ENCODE measurements around the gene SF3B3. TPM values are rescaled to one million over a fixed set of nuclear protein-coding genes. Genes with fewer than 3 reads are reported as not detected.

Gene SF3B3
- total RNA-seq, 1 donor from 2014 or later: 176 TPM

DNA sequence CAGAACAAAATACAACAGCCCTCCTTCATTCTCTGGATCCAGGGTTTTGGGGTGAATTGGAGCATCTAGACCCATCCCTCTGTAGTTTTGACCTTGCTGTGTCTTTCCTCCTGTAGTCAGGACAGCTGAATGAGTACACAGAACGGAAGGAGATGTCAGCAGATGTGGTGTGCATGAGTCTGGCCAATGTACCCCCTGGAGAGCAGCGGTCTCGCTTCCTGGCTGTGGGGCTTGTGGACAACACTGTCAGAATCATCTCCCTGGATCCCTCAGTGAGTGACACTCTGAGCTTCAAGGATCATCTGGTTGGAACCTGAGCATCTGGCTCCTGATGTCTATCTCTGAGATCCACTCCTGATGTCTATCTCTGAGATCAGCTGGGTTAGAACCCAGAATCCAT, 32.4 kb downstream of the SF3B3 start:
- no peaks in the 10 kb centered on the region for H3K9me3 ChIP-seq
- DNase-seq (no peak), ATAC-seq (no peak)
- no peak overlapping the region for H3K4me3 ChIP-seq
- peaks cover 99% of the 10 kb centered on the region for H3K36me3 ChIP-seq
- no peaks in the 10 kb centered on the region for H3K27me3 ChIP-seq (ENCODE audit: low read depth)
- no peak overlapping the region for H3K27ac ChIP-seq
- no peaks in the 10 kb centered on the region for H3K4me1 ChIP-seq
- intact Hi-C loops (cut with DNase I): no loop called here
- TF ChIP-seq, protein P1, sequence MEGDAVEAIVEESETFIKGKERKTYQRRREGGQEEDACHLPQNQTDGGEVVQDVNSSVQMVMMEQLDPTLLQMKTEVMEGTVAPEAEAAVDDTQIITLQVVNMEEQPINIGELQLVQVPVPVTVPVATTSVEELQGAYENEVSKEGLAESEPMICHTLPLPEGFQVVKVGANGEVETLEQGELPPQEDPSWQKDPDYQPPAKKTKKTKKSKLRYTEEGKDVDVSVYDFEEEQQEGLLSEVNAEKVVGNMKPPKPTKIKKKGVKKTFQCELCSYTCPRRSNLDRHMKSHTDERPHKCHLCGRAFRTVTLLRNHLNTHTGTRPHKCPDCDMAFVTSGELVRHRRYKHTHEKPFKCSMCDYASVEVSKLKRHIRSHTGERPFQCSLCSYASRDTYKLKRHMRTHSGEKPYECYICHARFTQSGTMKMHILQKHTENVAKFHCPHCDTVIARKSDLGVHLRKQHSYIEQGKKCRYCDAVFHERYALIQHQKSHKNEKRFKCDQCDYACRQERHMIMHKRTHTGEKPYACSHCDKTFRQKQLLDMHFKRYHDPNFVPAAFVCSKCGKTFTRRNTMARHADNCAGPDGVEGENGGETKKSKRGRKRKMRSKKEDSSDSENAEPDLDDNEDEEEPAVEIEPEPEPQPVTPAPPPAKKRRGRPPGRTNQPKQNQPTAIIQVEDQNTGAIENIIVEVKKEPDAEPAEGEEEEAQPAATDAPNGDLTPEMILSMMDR (IDR thresholded peaks at IDR 0.05): no peak

DNA sequence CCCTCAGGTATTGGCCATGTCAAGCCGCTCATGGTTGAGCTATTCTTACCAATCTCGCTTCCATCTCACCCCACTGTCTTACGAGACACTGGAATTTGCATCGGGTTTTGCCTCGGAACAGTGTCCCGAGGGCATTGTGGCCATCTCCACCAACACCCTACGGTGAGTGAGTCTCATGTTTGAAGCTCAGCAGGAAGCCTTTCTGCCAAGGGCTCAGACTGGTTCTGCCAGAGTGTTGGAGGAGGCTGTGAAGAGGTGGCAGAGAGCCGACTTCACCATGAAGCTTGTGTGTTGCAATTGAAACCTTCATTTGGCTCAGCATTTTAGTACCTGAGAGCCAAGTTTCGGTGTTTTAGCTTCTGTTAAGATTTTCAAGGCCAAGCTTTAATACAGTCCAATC, 38.0 kb downstream of the SF3B3 start:
- no peaks in the 10 kb centered on the region for H3K27me3 ChIP-seq (ENCODE audit: low read depth)
- peaks cover 100% of the 10 kb centered on the region for H3K36me3 ChIP-seq
- DNase-seq (peak; percentile 69), ATAC-seq (peak; percentile 89)
- H3K4me1 ChIP-seq: no peaks in the 10 kb centered on the region
- TF ChIP-seq, protein P1 (IDR thresholded peaks at IDR 0.05): no peak
- H3K9me3 ChIP-seq: no peaks in the 10 kb centered on the region
- H3K27ac ChIP-seq: no peak overlapping the region
- intact Hi-C loops (cut with DNase I): no loop called here
- no peak overlapping the region for H3K4me3 ChIP-seq

DNA sequence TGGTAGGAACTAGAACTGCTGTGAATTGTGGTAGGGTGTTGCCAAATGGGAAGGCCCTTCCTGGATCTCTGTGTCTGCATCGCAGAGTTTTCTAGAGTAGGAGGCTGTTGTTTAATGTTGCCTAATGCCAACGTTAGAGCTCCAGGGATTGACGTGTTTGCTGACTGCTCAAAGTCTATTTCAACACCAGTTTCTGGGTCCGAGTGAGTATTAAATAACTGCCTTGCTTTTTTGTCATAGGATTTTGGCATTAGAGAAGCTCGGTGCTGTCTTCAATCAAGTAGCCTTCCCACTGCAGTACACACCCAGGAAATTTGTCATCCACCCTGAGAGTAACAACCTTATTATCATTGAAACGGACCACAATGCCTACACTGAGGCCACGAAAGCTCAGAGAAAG, 40.0 kb downstream of the SF3B3 start:
- no peaks in the 10 kb centered on the region for H3K9me3 ChIP-seq
- no peaks in the 10 kb centered on the region for H3K4me1 ChIP-seq
- H3K36me3 ChIP-seq: peaks cover 100% of the 10 kb centered on the region
- TF ChIP-seq, protein P1 (IDR thresholded peaks at IDR 0.05): no peak
- ATAC-seq: peak in 1 of 2 donors; percentile 40
- intact Hi-C loops (cut with DNase I): no loop called here
- H3K27me3 ChIP-seq (ENCODE audit: low read depth): no peaks in the 10 kb centered on the region
- H3K4me3 ChIP-seq: no peak overlapping the region
- no peak overlapping the region for H3K27ac ChIP-seq
- DNase-seq: no peak

DNA sequence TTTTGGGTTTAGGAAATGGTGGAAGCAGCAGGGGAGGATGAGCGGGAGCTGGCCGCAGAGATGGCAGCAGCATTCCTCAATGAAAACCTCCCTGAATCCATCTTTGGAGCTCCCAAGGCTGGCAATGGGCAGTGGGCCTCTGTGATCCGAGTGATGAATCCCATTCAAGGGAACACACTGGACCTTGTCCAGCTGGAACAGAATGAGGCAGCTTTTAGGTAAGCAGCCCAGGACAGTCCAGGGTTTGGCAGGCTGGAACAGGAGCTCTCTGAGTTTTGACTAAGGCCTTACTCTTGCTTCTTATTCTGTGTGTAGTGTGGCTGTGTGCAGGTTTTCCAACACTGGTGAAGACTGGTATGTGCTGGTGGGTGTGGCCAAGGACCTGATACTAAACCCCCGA, 41.4 kb downstream of the SF3B3 start:
- TF ChIP-seq, protein P1 (IDR thresholded peaks at IDR 0.05): no peak
- ATAC-seq (no peak), DNase-seq (no peak)
- Histone ChIP-seq H3K36me3 (peaks cover 100% of the 10 kb centered on the region), H3K9me3 (no peaks in the 10 kb centered on the region), H3K27ac (no peak overlapping the region), H3K27me3 (ENCODE audit: low read depth) (no peaks in the 10 kb centered on the region), H3K4me1 (no peaks in the 10 kb centered on the region), H3K4me3 (no peak overlapping the region)
- intact Hi-C loops (cut with DNase I): no loop called here

DNA sequence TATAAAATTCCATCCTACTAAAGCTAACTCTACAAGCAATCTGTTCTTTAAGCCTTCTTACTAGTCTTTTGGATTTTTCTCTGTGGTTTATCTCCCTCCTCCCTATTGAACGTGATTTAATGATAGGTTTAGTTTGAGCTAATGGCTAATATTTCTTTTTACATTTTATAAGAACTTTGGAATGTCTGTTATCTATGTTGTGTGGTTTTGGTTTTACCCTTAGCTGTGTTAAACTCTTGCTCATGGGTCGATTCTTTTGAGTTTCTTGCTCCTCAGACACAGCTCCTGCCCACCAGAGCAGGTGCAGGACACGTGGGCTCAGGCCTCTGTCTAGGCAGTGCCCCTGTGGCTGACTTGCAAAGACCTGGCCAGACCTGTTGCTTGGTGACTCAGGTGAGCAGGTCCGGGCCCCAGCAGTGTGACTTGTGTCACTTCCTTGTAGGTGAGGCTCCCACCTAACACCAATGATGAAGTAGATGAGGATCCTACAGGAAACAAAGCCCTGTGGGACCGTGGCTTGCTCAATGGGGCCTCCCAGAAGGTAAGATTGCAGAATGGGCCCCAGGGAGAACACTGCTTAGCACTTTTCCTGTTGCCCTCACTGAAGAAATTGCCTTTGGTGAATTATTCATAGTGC, 45.1 kb downstream of the SF3B3 start:
- H3K27ac ChIP-seq: no peak overlapping the region
- no peak overlapping the region for H3K4me3 ChIP-seq
- H3K4me1 ChIP-seq: peaks cover 31% of the 10 kb centered on the region
- intact Hi-C loops (cut with DNase I): no loop called here
- H3K36me3 ChIP-seq: peaks cover 96% of the 10 kb centered on the region
- H3K9me3 ChIP-seq: no peaks in the 10 kb centered on the region
- no peak for ATAC-seq
- TF ChIP-seq, protein P1 (IDR thresholded peaks at IDR 0.05): no peak
- no peaks in the 10 kb centered on the region for H3K27me3 ChIP-seq (ENCODE audit: low read depth)
- DNase-seq: no peak

All from lower lobe of right lung (tissue), 2 donors.